Fibroblast of peridontal ligament (primary cell): ENCODE data around the gene MDN1.
"Not testable (repeated sequence)": the region's sequence is repeated elsewhere in the genome, so short reads cannot be mapped to it uniquely, and the experiment has no call there.

ENCODE experiments used
- DNase-seq: peaks from one replicate; pipeline ENCODE4 v3.0.0-alpha.2; 2010; ENCODE audit errors: extremely low read depth

The MDN1 gene

DNA sequence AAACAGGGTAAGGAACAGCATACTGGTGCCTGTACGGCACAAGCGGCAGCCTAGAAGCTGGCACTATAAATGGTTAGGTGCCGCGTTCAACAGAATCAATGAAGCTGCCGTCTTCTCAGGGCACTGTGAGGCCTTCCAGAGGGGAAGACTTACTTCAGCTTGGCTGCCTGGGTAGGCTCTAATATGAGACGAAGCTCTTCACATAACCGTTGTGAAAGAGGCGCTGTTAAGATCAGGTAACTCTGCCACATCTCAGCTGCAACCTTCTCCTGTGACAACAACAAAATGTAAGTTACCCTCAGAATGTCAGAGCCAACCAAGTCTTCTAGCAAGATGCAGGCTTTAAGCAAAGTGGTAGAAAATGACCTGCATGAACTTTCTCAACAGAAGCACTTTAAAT lies 169.0 kb downstream of the MDN1 start:
- DNase-seq, result no peak

DNA sequence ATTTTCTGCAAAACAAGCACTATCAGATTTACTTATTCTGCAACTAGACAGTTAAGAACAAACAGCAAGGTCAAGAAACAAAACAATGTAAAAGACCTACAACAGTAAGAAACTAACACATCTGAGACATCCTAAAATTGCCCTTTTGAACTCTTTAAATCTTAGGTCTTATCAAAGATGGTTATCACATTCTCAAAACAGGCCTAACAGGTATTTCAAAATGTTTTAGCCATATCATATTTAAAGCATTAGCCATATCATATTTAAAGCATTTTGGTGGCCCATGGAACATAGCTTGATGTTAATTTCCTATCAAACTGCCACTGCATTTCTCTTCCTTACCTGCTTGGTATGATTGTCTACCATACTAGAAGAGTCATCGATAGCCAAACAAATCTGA lies 169.9 kb downstream of the MDN1 start:
- no peak for DNase-seq

DNA sequence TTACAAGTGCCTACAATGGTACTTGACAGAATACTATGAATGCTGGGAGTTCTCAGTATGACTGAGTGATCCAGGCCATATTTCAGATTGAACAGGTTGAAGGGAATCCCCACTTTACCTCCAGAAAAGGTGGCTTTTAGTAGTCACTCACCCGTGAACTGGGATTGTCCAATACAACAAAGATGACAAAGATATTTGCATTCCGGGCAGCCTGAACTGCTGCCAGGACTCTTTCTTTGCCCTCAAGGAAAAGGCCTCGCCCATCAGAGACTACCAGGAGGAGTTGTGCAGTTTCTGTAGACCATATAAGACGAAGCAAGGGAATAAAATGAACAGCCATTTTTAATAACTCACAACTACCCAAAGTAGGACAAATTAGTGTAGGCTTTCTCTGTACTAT lies 174.7 kb downstream of the MDN1 start:
- no peak for DNase-seq

DNA sequence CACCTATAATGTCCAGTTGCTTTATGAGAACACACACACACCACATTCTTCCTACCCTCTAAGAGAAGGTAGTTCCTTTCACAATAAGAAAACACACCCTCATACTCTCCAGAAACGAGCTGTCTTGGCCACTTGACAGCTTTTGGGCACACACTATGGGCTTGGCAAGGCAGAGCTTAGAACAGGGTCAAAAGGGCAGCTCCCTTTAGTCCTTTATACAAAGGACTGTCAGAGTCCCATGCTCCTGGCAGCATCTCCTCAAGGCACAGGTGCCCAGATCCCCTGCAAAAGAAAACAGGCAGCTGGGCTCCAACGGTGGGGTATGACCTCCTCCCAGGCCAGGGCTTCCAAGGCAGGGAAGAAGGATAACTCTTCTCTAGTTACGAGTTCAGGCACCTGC lies 176.2 kb downstream of the MDN1 start:
- no peak for DNase-seq

DNA sequence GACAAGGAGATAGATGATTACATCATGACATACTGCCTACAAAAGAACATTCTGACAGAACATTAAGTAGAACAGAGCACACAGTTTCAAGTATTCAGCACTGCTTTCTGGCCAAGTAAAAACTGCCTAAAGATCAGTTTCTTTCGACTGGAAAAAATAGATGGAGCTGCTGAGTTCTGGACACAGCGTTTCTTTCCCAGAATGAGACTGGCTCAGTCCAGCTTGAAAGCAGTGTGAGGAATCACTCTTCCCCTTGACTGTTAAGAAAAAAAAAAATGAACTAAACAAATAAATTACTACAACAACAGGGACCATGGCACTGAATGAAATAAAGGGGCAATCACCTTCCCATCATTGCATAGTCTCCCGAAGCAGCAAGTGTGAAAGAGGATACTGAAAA lies 176.6 kb downstream of the MDN1 start:
- DNase-seq, result no peak

DNA sequence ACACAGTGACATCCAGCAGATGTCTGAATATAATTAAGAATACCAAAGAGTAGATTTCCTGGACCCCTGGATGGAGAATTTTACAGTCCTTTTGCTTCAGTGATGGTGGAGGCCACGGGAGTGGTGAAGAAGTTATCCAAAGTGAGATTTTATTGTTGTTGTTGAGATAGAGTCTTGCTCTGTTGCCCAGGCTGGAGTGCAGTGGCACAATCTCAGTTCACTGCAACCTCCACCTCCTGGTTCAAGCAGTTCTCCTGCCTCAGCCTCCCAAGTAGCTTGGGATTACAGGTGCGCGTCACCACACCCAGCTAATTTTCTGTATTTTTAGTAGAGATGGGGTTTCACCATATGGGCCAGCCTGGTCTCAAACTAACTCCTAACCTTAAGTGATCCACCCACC lies 178.0 kb downstream of the MDN1 start:
- DNase-seq, result not testable (repeated sequence)

DNA sequence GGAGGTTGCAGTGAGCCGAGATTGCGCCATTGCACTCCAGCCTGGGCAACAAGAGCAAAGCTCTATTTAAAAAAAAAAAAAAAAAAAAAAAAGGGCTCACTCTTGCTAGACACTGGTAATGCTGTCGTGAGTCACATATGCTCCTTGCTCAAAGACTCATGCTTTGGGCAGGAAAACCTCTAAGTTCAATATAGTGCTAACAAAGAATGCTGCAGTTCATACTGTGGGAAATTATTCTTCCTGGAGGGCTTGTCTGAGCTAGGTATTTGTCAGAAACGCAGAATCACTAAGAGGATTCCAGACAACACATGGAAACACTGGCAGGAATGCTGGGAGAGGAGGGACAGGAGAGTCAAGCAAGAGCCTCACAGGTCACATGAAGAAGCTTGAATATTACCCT lies 178.8 kb downstream of the MDN1 start:
- no peak for DNase-seq

DNA sequence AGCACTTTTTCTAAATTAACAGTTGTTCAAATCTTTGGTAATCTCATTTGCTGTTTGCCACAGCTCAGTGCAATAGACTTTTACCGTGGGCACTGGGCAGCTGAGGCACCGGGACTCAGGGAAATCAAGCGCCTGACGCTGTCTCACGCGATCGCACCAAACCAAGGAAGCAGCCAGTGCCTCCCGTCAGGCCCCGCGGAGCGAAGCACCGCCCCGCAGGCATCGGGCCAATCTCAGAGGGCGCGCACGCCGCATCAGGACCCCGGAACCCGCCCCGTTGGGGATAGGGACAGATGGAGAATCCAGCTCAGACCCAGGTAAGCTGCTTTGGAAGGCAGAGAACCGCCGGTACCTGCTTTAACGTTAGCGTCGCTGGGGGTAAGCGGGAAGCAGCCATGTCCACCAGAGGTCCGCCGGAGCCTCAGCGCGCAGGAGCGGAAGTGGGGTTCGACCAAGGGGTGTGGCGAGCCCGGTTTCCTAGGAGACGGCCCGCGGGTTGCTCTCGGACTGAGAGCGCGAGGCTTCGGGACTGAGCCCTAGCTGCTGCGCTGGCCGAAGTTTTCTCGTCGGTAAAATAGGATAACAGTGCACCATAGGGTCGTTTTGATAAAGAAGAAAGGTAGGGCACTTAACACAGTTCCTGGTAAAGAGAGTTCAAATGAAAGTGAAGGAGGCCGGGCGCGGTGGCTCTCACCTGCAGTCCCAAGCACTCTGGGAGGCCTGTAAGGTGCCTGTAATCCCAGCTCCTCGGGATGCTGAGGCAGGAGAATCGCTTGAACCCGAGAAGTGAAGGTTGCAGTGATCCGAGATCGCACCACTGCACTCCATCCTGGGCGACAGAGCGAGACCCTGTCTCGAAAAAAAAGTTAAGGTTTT lies 181.0 kb downstream of the MDN1 start, which contains the start of gene LYRM2:
LYRM2 (minus strand) TSS at position 428 of the 876 bp plus-strand sequence; CDS start at position 397, 31 bp downstream.
- peak; percentile 90 for DNase-seq

DNA sequence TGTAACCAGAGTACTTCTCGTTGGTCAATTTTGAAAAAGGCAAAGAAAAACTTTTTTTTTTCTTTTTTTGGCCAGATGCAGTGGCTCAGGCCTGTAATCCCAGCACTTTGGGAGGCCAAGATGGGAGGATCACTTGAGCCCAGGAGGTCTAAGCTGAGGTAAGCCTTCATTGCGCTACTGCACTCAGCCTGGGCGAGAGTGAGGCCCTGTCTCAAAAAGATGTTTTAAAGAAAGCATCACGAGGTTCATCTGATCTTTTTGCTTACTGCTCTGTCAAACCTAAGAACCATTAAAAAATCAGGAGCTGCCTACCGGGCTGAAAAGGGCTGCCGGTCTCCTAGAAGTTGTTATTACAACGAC lies 181.7 kb downstream of the MDN1 start:
- no peak for DNase-seq

DNA sequence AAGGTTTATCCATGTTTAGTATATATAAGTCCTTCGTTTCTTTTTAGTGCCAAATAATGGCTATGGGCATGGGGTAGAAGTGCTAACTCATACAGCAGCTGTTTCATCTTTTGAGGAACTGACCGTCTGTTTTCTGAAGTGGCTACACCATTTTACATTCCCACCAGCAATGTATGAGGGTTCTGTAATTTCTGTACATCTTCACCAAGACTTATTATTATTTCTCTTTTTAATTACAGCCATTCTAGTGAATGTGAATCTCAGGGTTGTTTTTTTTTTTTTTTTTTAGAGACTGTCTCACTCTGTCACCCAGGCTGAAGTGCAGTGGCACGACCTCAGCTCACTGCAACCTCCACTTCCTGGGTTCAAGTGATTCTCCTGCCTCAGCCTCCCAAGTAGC lies 183.2 kb downstream of the MDN1 start:
- not testable (repeated sequence) for DNase-seq

DNA sequence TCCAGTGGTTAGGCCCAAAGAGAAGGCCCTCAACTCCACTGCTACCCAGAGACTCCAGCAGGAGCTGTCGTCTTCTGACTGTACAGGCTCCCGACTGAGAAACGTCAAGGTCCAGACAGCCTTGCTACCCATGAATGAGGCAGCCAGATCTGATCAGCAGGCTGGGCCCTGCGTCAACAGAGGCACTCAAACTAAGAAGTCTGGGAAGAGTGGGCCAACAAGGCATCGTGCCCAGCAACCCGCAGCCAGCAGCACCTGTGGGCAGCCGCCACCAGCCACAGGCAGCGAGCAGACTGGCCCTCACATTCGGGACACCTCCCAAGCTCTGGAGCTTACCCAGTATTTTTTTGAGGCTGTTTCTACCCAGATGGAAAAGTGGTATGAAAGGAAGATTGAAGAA lies 189.1 kb downstream of the MDN1 start:
- DNase-seq, result no peak

DNA sequence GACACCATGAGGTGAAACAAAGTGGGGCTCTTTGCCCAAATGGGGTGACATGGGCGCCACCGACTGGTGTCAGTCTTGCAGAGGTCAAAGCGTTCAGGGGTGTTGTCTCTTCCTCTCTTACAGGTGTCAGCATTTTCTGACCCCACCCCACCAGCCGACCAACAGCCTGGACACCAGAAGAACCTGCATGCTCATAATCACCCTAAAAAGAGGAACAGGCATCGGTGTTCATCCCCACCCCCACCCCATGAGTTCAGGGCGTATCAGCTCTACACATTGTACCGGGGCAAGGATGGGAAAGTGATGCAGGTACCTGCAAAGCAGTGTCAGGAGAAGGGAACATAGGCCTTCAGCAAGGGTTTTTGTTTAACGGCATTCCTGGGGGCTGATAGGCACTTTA lies 195.8 kb downstream of the MDN1 start:
- DNase-seq, result no peak

DNA sequence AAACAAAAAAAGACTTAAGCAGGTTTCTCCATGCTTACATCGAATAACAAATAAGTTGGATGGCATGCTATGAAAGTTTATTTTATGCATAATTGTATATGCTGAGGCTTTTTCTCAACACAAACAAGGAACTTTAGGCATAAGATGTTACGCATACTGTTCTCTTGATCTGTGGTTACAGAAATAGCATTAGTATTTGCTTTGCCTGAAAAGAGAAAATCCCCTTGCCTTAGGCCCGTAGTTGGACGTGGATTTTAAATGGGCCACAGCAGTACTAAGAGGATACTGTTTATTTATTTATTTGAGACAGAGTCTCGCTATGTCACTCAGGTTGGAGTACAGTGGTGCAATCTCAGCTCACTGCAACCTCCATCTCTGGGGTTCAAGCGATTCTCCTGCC lies 200.0 kb downstream of the MDN1 start:
- no peak for DNase-seq

DNA sequence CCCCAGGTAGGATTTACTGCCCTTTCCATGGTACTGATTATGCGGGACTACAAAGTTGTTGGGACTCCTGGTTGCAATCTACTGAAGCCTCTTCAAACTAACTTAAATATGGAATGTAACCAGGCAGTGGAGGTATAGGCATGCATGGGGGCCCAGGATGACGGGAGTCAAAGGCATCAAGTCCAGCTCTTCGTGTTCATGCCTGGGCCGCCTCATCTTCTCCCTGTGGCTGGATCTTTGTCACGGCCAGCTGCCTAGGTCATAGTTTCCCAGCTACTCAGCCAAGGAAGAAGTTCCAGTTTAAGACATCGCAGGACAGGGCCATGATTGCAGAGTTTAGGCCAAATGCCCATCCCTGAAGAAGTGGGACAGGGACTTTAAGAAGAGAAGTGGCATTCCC lies 201.6 kb downstream of the MDN1 start:
- no peak for DNase-seq

DNA sequence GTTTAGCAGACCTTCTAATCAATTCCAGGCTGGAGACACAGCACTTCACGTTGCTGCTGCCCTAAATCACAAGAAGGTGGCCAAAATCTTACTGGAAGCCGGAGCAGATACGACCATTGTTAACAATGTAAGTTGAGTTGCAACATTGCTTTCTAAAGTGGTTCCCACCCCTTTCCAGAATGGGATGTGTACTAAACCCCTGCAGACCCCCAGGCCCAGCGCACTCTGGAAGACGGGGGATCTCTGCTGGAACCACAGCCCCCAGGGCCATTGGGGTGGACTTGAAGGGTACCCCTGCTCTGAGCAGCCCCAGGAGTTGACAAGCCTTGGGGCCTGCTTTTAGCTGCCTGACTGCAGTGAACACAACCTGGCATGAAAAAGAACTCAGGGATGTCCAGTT lies 203.1 kb downstream of the MDN1 start:
- no peak for DNase-seq

DNA sequence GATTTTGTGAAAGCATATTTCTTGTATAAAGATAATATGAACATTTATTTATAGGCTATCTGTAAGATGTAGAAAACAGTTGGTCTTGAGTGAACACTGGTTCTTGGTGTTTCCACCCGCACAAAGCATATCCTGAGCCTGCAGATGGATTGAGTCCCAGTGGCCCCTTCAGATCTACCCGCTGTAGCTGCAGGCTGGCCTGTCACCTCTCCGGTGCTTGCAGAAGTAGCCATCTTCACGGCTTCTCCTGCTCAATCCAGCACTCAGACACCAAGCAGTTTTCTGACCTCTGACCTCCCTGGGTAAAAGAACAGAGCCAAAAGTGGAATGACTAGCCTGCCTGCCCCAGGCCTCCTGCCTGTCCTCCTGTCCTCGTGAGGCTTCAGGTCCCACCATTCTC lies 203.7 kb downstream of the MDN1 start:
- no peak for DNase-seq

DNA sequence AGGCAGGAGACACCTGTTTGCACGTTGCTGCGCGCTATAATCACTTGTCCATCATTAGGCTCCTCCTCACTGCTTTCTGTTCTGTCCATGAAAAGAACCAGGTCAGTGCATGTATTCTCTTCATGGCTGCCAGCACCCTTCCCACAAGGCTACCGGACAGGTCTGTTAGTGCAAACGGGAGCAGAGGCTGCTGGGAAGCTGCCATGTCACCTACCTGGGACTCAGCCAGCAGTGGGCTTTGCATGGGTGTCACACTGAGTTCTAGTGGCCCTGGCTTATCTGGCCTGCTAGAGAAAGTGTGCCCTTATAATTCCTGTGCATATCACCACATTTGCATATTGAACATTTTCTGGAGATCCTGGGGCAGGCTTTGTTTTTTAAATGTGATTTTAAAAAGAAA lies 205.8 kb downstream of the MDN1 start:
- DNase-seq, result no peak

DNA sequence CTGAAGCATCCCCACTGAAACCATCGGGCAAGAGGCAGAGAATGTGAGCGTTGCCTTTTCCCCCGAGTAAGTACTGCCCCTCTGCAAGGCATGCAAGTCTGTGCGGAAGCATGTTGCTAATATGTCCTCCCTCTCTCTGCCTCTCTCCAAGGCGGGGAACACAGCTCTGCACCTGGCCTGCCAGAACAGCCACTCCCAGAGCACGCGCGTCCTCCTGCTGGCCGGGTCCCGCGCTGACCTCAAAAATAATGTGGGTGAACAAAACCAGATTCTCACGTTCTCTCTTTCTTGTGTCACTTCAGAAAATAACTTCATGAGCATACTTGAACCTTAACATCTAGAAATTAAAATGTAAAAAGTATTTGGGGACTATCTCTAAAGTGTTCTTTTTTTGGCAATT lies 207.5 kb downstream of the MDN1 start:
- DNase-seq, result no peak

DNA sequence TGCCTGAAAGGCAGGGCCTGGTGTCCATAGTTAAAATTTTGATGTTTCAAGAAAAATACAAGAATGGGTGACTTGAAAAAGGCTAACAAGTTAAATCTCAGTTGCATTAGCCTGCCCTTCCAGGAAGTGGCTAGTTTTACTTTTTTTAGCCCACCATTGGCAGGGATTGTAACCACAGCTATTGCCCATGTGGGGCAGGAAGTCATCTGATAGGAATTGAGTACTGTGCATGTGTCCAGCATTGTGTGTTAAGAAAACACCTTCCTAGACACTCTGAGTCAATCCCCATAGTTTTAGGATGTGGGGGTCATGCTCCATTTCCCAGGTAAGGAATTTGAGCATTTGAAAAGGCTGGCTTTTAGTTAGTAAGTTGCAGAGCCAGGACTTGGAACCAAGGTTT lies 207.9 kb downstream of the MDN1 start:
- DNase-seq, result peak; percentile 39

DNA sequence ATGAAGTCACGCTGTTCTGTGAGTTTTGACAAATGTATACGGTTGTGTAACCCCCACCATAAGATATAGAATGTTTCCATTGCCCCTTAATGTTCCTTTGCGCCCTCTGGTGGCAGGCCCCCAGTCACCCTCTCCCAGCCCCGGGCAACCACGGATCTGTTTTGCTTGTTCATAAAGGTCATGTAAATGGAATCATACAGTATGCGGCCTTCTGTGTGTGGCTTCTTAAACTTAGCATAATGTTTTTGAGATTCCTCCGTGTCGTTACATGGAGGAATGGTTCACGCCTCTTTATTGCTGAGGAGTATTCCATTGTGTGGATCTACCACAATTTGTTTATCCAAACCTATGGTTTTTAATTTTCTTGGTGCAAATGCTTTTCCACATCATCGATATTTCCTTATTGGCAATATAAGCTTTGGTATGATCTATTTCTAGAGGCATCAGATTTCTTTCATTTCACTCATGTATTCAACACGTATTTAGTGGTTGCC lies 209.4 kb downstream of the MDN1 start:
- peak; percentile 31 for DNase-seq

DNA sequence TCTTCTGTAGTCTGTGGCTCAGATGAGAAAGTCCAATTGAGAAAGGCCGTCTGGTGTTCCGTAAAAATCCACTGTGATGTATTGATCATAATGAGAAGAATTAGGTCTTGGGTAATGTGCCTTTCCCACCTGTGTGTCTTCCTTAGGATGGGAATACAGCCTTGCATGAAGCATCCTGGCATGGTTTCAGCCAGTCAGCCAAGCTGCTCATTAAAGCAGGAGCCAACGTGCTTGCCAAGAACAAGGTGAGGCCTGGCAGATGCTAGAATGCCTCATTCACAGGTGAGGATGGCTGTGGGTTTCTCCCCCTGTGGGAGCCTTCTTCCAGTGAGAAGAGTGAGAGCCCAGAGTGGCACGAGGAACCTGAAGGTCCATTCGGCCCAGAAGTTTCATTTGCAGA lies 213.7 kb downstream of the MDN1 start:
- no peak for DNase-seq

DNA sequence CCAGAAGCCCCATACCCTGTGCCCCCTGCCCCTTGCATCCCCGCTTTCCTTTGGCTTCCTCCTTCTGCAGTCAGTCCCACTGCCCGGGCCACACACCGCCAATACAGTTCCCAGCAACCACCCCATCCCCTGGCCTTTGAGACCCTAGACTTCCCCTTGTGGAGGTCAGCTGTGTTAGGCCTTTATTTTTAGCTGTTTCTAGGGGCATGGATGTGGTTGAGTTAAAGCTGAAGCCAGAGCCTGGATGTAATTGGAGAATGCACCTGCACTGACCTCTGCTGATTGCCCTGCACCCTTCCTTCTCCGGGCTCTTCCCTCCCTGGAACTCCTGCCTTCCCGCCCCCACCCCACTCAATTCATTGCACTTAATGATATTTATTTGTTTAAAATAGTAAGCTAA lies 214.9 kb downstream of the MDN1 start:
- DNase-seq, result no peak

DNA sequence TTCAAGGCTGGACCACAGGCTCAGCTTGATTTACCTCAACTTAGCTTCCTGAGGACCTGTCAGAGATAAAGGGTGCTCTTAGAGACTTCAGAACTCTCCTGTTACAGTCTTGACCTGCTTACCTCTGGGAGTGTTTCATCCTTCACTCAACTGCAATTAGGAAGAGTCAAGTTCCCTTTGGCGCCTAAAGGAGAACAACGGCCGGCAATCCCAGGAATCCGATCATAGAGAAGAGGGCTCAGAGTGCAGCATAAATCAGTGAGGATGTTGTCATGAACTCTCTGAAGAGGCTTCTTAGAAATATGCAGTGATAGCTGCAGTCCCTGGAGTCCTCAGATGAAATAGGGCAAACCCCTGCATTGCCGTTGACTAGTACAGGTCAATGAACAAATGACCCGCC lies 217.4 kb downstream of the MDN1 start:
- DNase-seq, result no peak

DNA sequence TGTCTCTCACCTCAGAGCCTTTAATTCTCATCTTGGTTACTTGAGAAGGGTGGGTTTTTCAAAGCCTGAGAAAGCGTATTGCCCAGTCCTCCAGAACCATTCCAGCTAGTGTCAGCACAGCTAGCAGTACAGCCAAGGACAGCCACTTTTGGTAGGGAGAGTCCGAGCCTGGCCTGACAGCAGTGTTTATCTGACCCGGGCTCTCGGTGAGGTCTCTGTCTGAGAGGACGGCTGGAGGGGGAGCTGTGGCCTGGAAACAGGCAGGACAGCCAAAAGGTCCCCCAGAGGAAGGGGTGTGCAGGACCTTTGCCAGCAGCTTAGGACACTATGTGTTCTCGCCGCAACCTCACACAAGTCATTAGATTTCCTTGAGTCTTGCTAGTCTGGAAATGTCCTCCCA lies 219.9 kb downstream of the MDN1 start:
- DNase-seq, result no peak
